ENCODE measurements around the gene ARHGAP11A.

ARHGAP11A gene

DNA sequence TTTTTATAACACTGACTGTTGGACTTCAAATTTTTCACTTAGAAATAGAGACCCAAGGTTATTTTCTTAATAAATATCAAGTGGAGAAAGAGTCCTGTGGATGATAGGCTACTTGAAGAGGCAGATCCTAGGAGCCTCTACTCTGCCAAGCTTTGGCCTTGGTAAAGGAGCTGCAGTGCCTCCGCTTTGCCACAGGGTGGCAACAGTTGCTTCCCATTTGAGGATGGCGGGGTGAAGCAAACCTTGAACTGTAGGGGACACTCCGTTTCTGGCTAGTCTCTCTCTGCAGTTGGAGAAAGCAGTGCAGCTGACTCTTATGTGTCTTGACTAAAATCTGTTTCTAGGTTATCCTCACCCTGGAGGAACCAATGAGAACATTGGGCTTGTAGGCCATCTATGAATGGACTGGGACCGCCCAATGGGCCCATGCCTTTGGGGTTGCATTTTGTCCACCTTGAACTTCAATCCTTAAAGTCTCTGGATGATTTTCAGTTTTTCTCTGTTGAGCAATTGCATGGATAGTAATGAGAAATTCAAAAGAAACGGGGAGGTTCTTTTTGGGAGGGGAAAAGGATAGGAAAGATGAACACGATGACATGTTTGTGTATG, 36.0 kb downstream of the ARHGAP11A start:
- peak; percentile 76 for ATAC-seq (ENCODE audit: insufficient read depth, low read depth)
- no peak overlapping the region for H2AFZ ChIP-seq (ENCODE audit: low read depth, low read length)

DNA sequence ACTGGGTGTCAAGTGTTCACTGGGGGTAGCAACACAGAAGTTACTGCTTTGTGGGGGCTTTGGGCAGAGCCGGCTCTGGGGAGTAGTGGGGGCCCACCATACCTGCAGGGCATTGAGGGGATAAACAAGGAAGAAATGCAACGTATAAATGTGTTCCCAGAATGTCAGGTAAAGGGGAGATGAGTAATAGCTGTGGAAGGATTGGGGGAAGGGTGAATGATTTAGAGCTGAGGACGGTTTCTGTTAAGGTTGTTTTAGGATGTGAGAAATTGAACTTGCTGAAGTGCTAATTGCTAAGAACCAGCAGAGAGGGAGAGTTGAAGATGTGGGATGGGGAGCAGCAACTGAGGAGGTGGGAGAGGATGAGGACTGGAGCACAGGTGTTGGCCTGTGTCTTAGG, 36.9 kb downstream of the ARHGAP11A start:
- no peak overlapping the region for H2AFZ ChIP-seq (ENCODE audit: low read depth, low read length)
- DNase-seq = no peak
- no peaks in the 10 kb centered on the region for H3K79me2 ChIP-seq (ENCODE audit: insufficient read depth, low read length)
- H3K27me3 ChIP-seq (ENCODE audit: insufficient read depth, low read length, poor library complexity) = no peaks in the 10 kb centered on the region
- no peak overlapping the region for H3K27ac ChIP-seq (ENCODE audit: low read length)
- no peaks in the 10 kb centered on the region for H4K20me1 ChIP-seq (ENCODE audit: insufficient read depth, low read length)
- H3K4me1 ChIP-seq (ENCODE audit: insufficient read depth, low read length) = peaks cover 2% of the 10 kb centered on the region; the same call in 1 of the 2 replicates
- no peaks in the 10 kb centered on the region for H3K9me3 ChIP-seq (ENCODE audit: insufficient read depth, low read length, severe bottlenecking)
- ATAC-seq (ENCODE audit: insufficient read depth, low read depth) = no peak
- peaks cover 14% of the 10 kb centered on the region; the same call in 1 of the 2 replicates for H3K36me3 ChIP-seq (ENCODE audit: insufficient read depth, low read length)
- H3K4me2 ChIP-seq (ENCODE audit: insufficient read depth, low read length) = no peak overlapping the region
- no peak overlapping the region for H3K4me3 ChIP-seq (ENCODE audit: low read depth in 1 of 2, low read length in 2 of 2)
- TF ChIP-seq, protein P1, sequence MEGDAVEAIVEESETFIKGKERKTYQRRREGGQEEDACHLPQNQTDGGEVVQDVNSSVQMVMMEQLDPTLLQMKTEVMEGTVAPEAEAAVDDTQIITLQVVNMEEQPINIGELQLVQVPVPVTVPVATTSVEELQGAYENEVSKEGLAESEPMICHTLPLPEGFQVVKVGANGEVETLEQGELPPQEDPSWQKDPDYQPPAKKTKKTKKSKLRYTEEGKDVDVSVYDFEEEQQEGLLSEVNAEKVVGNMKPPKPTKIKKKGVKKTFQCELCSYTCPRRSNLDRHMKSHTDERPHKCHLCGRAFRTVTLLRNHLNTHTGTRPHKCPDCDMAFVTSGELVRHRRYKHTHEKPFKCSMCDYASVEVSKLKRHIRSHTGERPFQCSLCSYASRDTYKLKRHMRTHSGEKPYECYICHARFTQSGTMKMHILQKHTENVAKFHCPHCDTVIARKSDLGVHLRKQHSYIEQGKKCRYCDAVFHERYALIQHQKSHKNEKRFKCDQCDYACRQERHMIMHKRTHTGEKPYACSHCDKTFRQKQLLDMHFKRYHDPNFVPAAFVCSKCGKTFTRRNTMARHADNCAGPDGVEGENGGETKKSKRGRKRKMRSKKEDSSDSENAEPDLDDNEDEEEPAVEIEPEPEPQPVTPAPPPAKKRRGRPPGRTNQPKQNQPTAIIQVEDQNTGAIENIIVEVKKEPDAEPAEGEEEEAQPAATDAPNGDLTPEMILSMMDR (IDR thresholded peaks at IDR 0.05; ENCODE audit: borderline replicate concordance, extremely low read depth, low read length, poor library complexity, severe bottlenecking) = no peak
- no peak for TF ChIP-seq EZH2 (IDR thresholded peaks at IDR 0.05; ENCODE audit: borderline replicate concordance, low read depth, low read length, severe bottlenecking)
- H3K9ac ChIP-seq (ENCODE audit: low read depth, low read length) = no peak overlapping the region

More for the DNA sequence above, 36.0 kb downstream of the ARHGAP11A start:
- TF ChIP-seq, protein P1 (IDR thresholded peaks at IDR 0.05; ENCODE audit: borderline replicate concordance, extremely low read depth, low read length, poor library complexity, severe bottlenecking) = peak; percentile 83
- no peak for TF ChIP-seq EZH2 (IDR thresholded peaks at IDR 0.05; ENCODE audit: borderline replicate concordance, low read depth, low read length, severe bottlenecking)
- peak; percentile 49 for DNase-seq
- H3K79me2 ChIP-seq (ENCODE audit: insufficient read depth, low read length) = no peaks in the 10 kb centered on the region
- H3K27me3 ChIP-seq (ENCODE audit: insufficient read depth, low read length, poor library complexity) = no peaks in the 10 kb centered on the region
- no peak overlapping the region for H3K27ac ChIP-seq (ENCODE audit: low read length)
- no peak overlapping the region for H3K4me3 ChIP-seq (ENCODE audit: low read depth in 1 of 2, low read length in 2 of 2)
- H3K36me3 ChIP-seq (ENCODE audit: insufficient read depth, low read length) = peaks cover 14% of the 10 kb centered on the region; the same call in 1 of the 2 replicates
- H4K20me1 ChIP-seq (ENCODE audit: insufficient read depth, low read length) = no peaks in the 10 kb centered on the region
- peaks cover 2% of the 10 kb centered on the region; the same call in 1 of the 2 replicates for H3K4me1 ChIP-seq (ENCODE audit: insufficient read depth, low read length)
- H3K9me3 ChIP-seq (ENCODE audit: insufficient read depth, low read length, severe bottlenecking) = no peaks in the 10 kb centered on the region
- H3K9ac ChIP-seq (ENCODE audit: low read depth, low read length) = no peak overlapping the region
- no peak overlapping the region for H3K4me2 ChIP-seq (ENCODE audit: insufficient read depth, low read length)

DNA sequence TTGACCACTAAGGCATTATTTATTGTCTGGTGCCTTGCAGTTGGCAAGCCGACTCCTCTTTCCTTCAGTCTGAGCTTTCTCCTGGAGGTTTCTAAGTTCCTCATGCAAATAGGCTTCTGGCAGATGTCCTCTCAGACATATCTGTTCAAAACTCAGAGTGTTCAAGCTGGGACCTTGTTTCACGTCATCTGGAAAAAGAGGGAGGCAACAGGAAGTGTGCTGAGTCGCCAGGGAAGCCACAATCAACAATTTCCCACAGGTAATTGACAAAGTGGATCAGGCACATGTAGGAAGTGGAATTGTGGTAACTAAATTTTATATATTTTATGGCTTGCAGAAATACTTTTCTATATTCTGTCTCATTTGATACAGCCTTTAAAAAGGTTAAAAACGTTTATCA, 40.8 kb downstream of the ARHGAP11A start:
- Histone ChIP-seq H3K9me3 (ENCODE audit: insufficient read depth, low read length, severe bottlenecking) (no peaks in the 10 kb centered on the region), H3K36me3 (ENCODE audit: insufficient read depth, low read length) (peaks cover 5% of the 10 kb centered on the region; the same call in 1 of the 2 replicates), H4K20me1 (ENCODE audit: insufficient read depth, low read length) (no peaks in the 10 kb centered on the region), H3K79me2 (ENCODE audit: insufficient read depth, low read length) (no peaks in the 10 kb centered on the region), H3K4me1 (ENCODE audit: insufficient read depth, low read length) (peaks cover 2% of the 10 kb centered on the region; the same call in 1 of the 2 replicates), H3K27me3 (ENCODE audit: insufficient read depth, low read length, poor library complexity) (no peaks in the 10 kb centered on the region), H3K4me3 (ENCODE audit: low read depth in 1 of 2, low read length in 2 of 2) (no peak overlapping the region), H2AFZ (ENCODE audit: low read depth, low read length) (no peak overlapping the region), H3K9ac (ENCODE audit: low read depth, low read length) (no peak overlapping the region), H3K4me2 (ENCODE audit: insufficient read depth, low read length) (no peak overlapping the region), H3K27ac (ENCODE audit: low read length) (no peak overlapping the region)
- DNase-seq (no peak), ATAC-seq (ENCODE audit: insufficient read depth, low read depth) (peak; percentile 10; the same call in 1 of the 3 replicates)
- TF ChIP-seq, protein P1 (IDR thresholded peaks at IDR 0.05; ENCODE audit: borderline replicate concordance, extremely low read depth, low read length, poor library complexity, severe bottlenecking) = no peak
- no peak for TF ChIP-seq EZH2 (IDR thresholded peaks at IDR 0.05; ENCODE audit: borderline replicate concordance, low read depth, low read length, severe bottlenecking)

All from DND-41 (cell line).